HG03159 (cell line): Measurements from ENCODE around the gene SMO.
"Not testable (repeated sequence)": the region's sequence is repeated elsewhere in the genome, so short reads cannot be mapped to it uniquely, and the experiment has no call there.

Source experiments
- ATAC-seq: cut with Tn5 transposase; IDR thresholded peaks from one replicate; pipeline ENCODE4 v1.9.1; 2021; ENCODE audit warnings: mild to moderate bottlenecking, moderate library complexity; ENCODE audit not compliant: unreplicated experiment

The SMO gene

DNA sequence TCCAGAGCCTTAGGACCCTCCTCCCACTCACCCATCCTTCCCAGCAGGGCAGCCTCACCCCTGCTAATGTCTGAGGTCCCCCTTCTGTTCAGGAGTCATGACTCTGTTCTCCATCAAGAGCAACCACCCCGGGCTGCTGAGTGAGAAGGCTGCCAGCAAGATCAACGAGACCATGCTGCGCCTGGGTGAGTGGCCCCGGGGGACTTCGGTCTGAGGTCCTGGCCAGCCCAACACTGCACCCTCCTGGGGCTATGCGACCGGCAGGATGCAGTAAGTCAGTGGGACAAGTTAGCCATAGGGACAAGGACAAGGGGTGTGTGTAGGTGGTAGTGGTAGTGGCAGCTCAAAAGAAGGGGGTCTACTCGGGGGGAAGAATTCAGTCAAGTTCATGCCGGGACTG lies 20.2 kb downstream of the SMO start:
- ATAC-seq: no peak

DNA sequence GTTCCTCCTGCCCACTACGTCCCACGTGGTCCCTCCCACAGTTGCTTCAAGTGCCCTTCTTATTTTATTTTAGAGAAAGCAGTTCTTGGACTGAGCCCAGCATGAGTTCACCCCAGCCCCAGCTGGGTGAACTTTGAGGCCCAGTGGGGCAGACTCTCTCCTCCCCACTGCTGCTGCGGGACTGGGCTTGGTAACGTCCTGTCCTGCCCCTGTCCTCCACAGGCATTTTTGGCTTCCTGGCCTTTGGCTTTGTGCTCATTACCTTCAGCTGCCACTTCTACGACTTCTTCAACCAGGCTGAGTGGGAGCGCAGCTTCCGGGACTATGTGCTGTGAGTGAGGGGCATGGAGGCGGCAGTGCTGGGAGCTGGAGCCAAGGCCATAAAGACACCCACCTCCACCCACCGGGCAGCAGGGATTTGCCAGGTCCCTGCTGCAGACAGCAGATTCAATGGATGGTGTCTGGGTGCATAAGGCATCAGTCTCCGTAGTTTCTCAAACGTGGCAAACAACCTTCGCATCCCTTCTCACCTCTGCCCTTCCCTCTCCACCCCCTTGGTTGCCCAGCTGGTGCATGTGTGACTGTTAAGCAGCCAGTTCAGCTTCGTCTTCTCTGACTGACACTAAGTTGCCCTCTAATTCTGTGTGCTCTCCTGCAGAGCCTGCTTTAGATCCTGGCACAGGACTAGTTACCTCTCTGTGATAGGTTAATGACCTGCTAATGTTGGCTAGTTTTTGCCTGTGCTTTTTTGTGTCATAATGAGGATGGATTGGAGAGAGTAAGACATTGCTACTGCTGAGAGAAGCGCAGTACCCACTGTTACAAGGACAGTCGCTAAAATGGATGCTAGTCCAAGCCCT lies 20.9 kb downstream of the SMO start:
- no peak for ATAC-seq

DNA sequence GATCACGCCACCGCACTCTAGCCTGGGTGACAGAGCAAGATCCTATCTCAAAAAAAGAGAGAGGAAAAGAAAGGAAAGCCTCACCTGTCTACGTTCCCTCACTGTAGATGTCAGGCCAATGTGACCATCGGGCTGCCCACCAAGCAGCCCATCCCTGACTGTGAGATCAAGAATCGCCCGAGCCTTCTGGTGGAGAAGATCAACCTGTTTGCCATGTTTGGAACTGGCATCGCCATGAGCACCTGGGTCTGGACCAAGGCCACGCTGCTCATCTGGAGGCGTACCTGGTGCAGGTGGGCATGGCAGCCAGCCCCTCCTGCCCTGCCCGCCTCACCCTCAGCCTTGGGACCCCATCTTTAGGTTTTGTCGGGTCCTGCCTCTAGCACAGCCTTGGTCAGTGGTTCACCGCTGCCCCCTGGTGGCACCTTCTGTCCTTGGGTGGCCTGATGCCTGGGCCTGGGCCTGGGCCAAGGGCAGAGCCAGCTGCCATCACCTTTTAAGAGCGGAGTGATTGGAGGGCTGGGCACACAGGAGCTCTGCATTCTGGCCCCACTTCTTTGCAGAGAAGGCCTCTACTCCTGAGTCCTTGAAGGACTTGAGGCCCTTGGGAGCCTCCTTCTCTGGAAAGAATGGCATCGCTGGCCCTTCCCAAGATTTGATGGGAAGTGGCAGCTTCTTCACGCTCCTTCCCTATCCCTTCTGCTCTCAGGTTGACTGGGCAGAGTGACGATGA lies 22.0 kb downstream of the SMO start:
- ATAC-seq: peak; percentile 49

DNA sequence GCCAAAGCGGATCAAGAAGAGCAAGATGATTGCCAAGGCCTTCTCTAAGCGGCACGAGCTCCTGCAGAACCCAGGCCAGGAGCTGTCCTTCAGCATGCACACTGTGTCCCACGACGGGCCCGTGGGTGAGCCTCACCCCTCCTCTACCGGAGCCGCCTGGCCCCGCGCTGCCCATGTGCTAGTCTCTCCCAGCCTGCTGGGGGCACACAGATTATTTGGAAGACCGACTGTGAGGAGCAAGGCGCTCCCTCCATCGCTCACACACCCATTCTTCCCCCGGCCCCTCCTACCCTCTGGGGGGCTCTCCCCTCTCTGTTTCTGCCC lies 22.5 kb downstream of the SMO start:
- ATAC-seq: no peak

DNA sequence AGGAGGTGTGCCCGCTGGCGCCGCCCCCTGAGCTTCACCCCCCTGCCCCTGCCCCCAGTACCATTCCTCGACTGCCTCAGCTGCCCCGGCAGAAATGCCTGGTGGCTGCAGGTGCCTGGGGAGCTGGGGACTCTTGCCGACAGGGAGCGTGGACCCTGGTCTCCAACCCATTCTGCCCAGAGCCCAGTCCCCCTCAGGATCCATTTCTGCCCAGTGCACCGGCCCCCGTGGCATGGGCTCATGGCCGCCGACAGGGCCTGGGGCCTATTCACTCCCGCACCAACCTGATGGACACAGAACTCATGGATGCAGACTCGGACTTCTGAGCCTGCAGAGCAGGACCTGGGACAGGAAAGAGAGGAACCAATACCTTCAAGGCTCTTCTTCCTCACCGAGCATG lies 23.7 kb downstream of the SMO start:
- ATAC-seq: no peak

DNA sequence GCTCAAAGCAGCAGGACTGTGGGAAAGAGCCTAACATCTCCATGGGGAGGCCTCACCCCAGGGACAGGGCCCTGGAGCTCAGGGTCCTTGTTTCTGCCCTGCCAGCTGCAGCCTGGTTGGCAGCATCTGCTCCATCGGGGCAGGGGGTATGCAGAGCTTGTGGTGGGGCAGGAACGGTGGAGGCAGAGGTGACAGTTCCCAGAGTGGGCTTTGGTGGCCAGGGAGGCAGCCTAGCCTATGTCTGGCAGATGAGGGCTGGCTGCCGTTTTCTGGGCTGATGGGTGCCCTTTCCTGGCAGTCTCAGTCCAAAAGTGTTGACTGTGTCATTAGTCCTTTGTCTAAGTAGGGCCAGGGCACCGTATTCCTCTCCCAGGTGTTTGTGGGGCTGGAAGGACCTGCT lies 24.2 kb downstream of the SMO start:
- ATAC-seq: no peak

DNA sequence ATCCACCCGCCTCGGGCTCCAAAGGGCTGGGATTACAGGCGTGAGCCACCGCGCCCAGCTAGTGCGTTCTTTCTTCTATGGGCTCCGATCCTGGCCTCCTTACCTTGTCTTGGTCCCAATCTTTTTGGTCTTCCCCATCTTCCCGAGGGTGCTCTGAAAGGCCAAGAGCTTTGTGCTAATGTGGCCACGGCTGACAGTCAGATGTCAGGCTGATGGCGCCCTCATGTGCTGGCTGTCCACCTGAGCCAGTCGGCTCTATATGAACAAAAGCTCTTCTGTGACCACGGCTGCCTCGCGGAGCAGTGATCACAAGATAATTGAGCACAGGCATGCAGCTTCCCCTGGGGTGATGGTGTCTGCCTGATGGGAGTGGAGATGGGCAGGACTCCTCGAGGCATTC lies 25.4 kb downstream of the SMO start:
- ATAC-seq: no peak

DNA sequence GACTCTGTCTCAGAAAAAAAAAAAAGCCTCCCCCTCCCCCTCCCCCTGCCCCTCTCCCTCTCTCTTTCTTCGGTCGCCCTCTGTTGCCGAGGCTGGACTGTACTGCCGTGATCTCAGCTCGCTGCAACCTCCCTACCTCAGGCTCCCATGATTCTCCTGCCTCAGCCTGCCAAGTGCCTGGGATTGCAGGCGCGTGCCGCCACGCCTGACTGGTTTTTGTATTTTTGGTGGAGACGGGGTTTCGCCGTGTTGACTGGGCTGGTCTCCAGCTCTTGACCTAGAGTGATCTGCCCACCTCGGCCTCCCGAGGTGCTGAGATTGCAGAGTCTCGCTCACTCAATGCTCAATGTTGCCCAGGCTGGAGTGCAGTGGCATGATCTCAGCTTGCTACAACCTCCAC lies 27.3 kb downstream of the SMO start:
- not testable (repeated sequence) for ATAC-seq

DNA sequence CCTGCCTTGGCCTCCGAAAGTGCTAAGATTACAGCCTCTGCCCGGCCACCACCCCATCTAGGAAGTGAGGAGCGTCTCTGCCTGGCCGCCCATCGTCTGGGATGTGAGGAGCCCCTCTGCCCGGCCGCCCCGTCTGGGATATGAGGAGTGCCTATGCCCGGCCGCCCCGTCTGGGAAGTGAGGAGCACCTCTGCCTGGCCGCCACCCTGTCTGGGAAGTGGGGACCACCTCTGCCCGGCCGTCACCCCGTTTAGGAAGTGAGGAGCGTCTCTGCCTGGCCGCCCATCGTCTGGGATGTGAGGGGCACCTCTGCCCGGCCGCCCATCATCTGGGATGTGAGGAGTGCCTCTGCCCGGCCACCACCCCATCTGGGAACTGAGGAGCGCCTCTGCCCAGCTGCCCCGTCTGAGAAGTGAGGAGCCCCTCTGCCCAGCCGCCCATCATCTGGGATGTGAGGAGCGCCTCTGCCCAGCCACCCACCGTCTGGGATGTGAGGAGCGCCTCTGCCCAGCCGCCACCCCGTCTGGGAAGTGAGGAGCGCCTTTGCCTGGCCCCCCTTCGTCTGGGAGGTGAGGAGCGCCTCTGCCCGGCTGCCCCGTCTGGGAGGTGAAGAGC lies 27.8 kb downstream of the SMO start:
- ATAC-seq: not testable (repeated sequence)

DNA sequence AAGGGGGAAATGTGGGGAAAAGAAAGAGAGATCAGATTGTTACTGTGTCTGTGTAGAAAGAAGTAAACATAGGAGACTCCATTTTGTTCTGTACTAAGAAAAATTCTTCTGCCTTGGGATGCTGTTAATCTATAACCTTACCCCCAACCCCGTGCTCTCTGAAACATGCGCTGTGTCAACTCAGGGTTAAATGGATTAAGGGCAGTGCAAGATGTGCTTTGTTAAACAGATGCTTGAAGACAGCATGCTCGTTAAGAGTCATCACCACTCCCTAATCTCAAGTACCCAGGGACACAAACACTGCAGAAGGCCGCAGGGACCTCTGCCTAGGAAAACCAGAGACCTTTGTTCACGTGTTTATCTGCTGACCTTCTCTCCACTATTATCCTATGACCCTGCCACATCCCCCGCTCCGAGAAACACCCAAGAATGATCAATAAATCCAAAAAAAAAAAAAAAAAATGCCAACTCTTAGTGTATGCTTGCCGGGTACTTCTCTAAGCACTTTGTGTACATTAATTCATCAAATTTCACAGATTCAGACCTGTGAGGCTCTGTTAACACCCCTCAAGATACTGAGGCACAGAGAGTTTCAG lies 28.5 kb downstream of the SMO start:
- not testable (repeated sequence) for ATAC-seq

DNA sequence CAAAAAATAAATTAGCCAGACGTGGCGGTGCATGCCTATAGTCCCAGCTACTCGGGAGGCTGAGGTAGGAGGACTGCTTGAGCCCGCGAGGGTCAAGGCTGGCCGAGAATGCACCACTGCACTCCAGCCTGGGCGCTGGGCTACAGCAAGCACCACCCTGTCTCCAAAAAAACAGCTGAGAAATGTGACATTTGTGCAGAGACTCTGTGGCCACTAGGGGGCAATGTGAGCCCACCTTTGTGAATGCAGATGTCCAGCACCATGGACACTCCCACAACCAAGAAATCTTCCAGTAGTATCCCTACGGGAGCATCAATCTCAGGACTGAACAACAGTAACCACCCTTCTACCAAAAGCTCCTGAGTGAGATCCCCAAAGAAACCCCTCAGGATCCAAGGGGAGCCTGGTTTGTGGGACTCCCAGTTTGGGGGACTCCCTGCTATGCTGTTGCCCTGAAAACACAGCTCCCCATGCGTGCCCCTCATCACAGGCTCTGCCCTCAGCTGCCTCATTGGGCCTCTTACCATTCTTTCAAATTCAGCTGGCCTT lies 30.2 kb downstream of the SMO start:
- no peak for ATAC-seq

DNA sequence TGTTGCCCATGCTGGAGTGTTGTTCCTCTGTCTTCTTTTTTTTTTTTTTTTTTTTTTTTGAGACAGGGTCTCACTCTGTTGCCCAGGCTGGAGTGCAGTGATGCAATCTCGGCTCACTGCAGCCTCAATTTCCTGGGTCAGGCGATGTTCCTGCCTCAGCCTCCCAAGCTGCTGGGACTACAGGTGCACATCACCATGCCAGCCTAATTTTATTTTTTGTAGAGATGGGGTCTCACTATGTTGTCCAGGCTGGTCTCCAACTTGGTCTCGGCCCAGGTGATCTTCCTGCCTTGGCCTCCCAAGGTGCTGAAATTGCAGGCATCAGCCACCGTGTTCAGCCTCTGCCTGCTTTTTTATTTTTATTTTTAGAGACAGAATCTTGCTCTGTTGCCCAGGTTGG lies 30.7 kb downstream of the SMO start:
- not testable (repeated sequence) for ATAC-seq

DNA sequence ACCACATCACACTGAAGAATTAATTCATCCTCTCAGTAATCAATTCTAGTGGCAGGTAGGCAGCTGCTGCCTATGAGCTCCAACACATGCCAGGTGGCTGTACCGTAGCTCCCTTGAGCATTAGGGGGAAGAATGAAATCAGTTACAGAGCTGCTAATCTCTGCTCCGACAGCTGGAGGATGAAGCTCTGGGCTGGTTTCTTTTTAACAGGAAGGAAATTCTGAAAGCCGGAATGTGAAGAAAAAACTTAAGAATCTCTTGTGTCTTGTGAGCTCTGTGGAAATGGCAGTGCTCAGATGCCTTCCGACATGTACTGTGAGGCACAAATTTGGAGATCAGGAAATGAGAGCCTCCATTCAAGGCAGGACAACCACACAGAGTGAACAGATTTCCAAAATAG lies 33.6 kb downstream of the SMO start:
- no peak for ATAC-seq

DNA sequence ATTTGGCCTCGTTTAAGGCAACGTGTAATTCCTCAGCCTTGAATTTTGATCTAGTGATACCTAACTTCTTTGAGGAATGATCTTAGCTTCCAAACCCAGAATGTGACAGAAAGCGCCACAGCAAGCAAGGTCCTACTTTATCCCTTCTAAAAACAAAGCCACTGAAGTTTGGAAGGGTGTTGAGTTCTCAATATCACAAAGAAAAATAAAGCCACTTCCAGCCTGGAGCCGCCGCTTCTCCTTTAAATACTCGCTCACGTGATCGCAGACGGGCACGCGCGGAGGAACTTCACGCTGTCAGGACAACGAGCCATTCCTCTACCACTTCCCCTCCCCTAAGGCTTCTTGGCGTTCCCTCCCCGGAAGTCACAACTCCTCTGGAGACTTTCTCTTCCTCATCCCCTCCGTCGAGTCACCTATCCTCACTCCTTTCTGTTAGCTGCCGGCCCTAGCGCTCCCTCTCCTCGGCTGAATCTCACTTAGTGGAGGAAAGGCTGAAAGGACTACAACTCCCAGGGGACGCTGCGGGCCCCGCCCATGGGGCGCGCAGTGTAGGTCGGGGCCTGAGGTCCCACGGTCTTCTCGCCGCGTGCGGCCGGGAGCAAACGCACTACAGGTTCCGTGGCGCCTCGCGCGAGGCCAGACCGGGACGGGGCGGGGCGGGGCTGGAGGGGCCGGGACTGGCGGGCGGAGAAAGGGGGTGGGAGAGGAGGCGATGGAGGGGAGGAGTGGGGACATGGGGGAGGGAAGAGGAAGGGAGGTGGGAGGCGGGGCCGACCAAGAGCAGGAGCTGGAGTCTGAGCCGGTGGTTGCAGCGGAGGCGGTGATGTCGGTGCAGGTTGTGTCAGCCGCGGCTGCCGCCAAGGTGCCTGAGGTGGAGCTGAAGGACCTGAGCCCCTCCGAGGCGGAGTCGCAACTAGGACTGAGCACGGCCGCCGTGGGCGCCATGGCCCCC lies 36.1 kb downstream of the SMO start, which contains the start of gene AHCYL2:
Gene AHCYL2, plus strand, starts transcription at position 780 of the 955 bp plus-strand sequence.
- ATAC-seq: peak; percentile 89

DNA sequence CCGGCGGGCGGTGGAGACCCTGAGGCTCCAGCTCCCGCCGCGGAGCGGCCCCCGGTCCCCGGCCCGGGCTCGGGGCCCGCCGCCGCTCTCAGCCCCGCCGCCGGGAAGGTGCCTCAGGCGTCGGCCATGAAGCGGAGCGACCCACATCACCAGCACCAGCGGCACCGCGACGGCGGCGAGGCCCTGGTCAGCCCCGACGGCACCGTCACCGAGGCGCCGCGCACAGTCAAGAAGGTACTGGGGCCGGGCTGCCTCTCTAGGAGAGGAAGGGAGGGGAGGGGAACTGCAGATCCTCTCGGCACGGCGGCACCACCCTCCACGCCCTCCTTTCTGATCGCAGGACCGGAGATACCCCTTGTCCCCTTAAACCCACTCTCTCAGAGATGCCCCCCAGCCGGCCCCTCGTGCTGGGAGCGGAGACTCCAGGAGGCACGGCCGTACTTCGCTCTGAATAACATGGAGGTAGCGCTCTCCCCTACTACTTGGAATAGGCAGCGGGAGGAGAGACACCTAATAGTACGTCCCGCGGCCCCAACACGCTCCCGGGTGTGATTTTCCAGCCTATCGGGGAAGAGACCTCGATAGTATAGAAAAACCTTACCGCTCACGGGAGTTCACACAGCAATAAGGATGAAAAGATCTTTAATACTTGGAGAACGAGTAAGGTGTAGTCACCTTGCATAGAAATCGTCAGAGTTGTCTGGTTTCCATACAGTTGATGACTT lies 36.9 kb downstream of the SMO start:
- ATAC-seq: peak; percentile 33

DNA sequence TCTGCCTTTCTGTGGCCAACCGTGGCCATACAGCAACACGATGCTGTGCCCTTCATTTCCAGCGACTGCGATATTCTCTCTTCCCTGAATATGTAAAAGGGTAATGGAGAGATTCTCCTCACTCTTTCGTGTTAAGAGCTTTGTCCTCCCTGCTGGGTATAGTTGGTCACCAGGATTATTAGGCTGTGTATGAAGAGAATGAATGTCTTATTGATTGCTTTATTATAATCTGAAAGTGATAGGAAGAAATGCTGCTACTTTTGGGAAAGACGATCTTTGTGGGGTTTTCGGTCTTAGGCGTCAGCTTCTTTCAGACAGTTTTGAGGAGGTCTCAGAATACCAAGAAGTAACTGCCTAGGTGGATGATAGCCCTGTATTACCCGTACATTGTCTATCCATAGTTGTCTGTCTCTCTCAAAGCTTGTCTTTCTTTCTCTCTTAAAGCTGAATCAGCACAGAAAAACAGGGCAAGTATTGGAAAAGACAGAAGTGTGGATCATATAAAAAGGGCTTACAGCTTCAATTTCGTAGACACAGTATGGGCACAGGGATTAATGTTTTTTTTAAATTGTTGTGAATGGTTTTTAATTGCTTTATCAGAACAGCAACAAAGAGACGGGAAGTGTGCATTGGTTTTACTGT lies 37.6 kb downstream of the SMO start:
- no peak for ATAC-seq

DNA sequence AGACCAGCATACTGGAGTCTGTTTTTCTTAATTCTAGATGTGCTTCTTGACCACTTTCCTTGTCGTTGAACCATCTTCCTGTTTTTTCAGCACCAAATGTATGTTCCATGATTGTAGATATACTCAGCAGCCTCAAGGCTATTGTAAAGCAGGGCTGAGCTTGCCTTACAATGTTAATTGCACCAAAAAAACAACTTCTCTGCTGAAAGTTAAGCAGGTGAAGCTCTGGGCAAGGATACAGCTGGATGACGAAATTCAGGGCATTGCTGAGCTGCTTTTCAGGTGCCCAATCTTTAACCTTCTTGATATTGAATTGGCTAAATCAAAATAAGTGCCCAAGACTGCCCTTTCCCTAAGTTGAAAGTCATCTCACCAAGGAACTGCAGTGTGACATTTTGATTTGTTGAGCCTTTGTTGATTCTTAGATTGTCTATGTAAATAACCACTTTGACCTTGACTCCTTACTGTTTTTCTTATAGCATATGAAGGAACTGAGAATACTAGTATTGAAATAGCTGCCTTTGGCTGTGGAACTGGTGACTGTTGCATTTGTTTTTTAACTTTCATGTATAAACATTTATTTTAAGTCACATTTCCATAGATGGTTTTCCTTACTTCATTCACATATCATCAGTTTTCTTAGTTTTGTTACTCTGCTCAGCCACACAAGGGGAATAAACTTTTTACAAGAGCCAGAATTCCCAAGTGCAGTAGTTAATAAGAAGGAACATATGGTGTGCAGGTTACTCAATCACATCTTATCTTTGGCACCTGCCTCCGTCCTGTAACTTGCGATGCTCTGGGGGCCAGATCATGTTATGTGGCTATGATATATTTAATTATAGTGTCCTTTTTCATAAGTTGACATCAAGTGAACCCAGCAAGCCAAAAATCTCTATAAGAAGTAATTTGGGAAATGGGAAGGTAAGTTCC lies 39.5 kb downstream of the SMO start:
- no peak for ATAC-seq

DNA sequence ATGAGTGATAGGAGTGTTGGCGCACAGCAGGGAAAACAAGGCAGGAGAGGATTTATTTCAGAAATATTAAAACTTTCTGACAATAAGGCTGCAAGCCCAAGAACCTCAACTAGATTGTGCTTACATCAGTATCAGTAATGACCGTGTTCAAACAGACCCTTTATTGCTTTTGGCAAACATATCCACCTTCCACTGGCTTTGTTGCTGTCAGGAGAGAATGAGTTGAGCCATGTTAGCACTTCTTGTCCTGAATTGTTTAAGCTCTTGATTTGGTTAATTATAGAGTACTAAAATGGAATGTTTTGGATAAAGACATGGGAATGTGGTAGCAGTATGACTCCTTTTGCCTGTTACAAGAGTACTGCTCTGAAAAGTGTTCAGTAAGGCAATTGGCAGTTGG lies 40.2 kb downstream of the SMO start:
- no peak for ATAC-seq
